AG08396 (cell line): Measurements from ENCODE around the gene AMDHD1.

Source experiments
- DNase-seq: peaks from one replicate; pipeline ENCODE4 v3.0.0; 2012; ENCODE audit warnings: low spot score, mixed read lengths

AMDHD1 gene

GRCh38 chr12:95995238-95996031, 52.3 kb downstream of the AMDHD1 start:
- no peak for DNase-seq

GRCh38 chr12:95996034-95996658, 53.0 kb downstream of the AMDHD1 start, which contains the start of gene HAL:
Gene HAL (minus strand): TSS chr12:95996344. CDS start chr12:95995910, 434 bp downstream.
- DNase-seq: no peak

GRCh38 chr12:95997276-95997675, 54.1 kb downstream of the AMDHD1 start:
- no peak for DNase-seq

- no peak for DNase-seq
These were observed 54.9 kb downstream of the AMDHD1 start for GRCh38 chr12:95997911-95998510.

- peak; percentile 64 for DNase-seq
These were observed 55.6 kb downstream of the AMDHD1 start for GRCh38 chr12:95998611-95999286.

GRCh38 chr12:95999484-95999883, 56.4 kb downstream of the AMDHD1 start:
- no peak for DNase-seq

- no peak for DNase-seq
These were observed 57.7 kb downstream of the AMDHD1 start for GRCh38 chr12:96000858-96001257.

GRCh38 chr12:96006727-96007126, 63.6 kb downstream of the AMDHD1 start:
- no peak for DNase-seq

- no peak for DNase-seq
These were observed 64.6 kb downstream of the AMDHD1 start for GRCh38 chr12:96007729-96008128.

GRCh38 chr12:96014943-96015599, 71.9 kb downstream of the AMDHD1 start:
- no peak for DNase-seq

GRCh38 chr12:96015672-96016071, 72.5 kb downstream of the AMDHD1 start:
- DNase-seq: no peak
